ENCODE measurements around the gene RFPL3. TPM values are rescaled to one million over a fixed set of nuclear protein-coding genes. Genes with fewer than 3 reads are reported as not detected.
A peak's percentile ranks its signal among the peaks of the same experiment; 100 is the strongest.

Gene RFPL3
- total and polyA plus RNA-seq, 2 of the 13 experiments (the other 11 are each of a cell fraction or from before 2014, with no cell fraction given): not detected

- H3K4me3 ChIP-seq (replicated peaks in 1 of 3; ENCODE audit: insufficient read depth in 1 of 3, low read depth in 2 of 3, low read length in 3 of 3): no peak overlapping the region
- DNase-seq (ENCODE audit: low spot score) (peak; percentile 11), ATAC-seq (peak; percentile 46; the same call in 2 of the 3 replicates), FAIRE-seq (no peak)
- CTCF ChIA-PET (ENCODE audit: low intra/inter-chr PET ratio, low total read pairs): no interaction called here
- POLR2A ChIA-PET: no interaction called here
- H3K9me3 ChIP-seq (ENCODE audit: low read length): no peaks in the 10 kb centered on the region
- peaks cover 3 to 12% of the 10 kb centered on the region in 2 experiments; a peak in 3 of 5 replicates for H3K27me3 ChIP-seq (ENCODE audit: control insufficient read depth in 1 of 2, insufficient read depth in 2 of 2, low read length in 2 of 2)
- peaks cover 6% of the 10 kb centered on the region; the same call in 1 of the 2 replicates for H3K4me1 ChIP-seq (ENCODE audit: insufficient read depth, low read length)
- no peaks in the 10 kb centered on the region for H3K36me3 ChIP-seq (replicated peaks in 1 of 2; ENCODE audit: control insufficient read depth in 1 of 2, insufficient read depth in 2 of 2, low read length in 2 of 2)
- H3K79me2 ChIP-seq (ENCODE audit: insufficient read depth, low read length): no peaks in the 10 kb centered on the region
- no peaks in the 10 kb centered on the region for H4K20me1 ChIP-seq (ENCODE audit: insufficient read depth, low read length)
- H2AFZ ChIP-seq (ENCODE audit: low read length): no peak overlapping the region
- no peak overlapping the region for H3K4me2 ChIP-seq (ENCODE audit: low read depth, low read length)
- 17% methylated on average over 11 of the region's 11 CpGs for WGBS (ENCODE audit: low lambda C conversion rate)
- no peak overlapping the region for H3K27ac ChIP-seq (ENCODE audit: extremely low read length, insufficient read depth, low read length)
- intact Hi-C loops (cut with micrococcal nuclease; ENCODE audit: unreplicated experiment): no loop called here
- no peak overlapping the region for H3K9ac ChIP-seq (ENCODE audit: insufficient read depth, low read depth, low read length)
- BruUV-seq (replicated peaks): no TSS peak
- in situ Hi-C loops (cut with HindIII; ENCODE audit: extremely low pct_ligation_motif_present, low pct_unique_long_range_greater_than_20kb): no loop called here
- peak; percentile 73; the same call in 1 of the 2 replicates for TF ChIP-seq ARNTL (CRISPR knock-in tag; IDR thresholded peaks at IDR 0.05)
- peak; percentile 73 for TF ChIP-seq BHLHE40 (IDR thresholded peaks at IDR 0.05; ENCODE audit: low read length)
- TF ChIP-seq SOX13 (IDR thresholded peaks at IDR 0.05): no peak
- peak in 1 of 2 experiments; percentile 50; a peak in 1 of 4 replicates for TF ChIP-seq SOX13 (CRISPR knock-in tag; conservative IDR thresholded peaks at IDR 0.05 in 1 of 2, IDR thresholded peaks at IDR 0.05 in 1 of 2)
- TF ChIP-seq ZNF646 (CRISPR knock-in tag; IDR thresholded peaks at IDR 0.05): no peak
- TF ChIP-seq ZNF550 (CRISPR knock-in tag; IDR thresholded peaks at IDR 0.05; ENCODE audit: borderline replicate concordance): no peak
Measured at GRCh38 chr22:32340411-32340810, 17.3 kb upstream of the RFPL3 start.

Measured in HepG2 (cell line).